HG03060 (cell line): ENCODE data around the gene RWDD1.

Experiments used
- ATAC-seq: cut with Tn5 transposase; IDR thresholded peaks from one replicate; pipeline ENCODE4 v1.9.1; 2021; ENCODE audit warnings: low read depth, moderate number of reproducible peaks; ENCODE audit not compliant: unreplicated experiment

RWDD1 gene

DNA sequence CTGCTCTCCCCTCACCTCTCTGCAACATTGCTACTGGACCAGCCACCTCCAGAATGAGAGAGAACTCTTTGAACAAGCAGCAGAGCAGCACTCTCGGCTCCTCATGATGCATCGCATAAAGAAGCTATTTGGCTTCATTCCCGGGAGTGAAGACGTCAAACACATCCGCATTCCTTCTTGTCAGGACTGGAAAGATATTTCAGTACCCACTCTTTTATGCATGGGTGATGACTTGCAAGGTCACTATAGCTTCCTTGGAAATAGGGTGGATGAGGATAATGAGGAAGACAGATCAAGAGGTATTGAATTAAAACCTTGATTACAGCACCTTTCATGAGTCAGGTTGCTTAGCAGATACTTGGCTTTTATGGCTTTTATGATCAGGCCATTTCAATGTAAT lies 13.4 kb upstream of the RWDD1 start:
- no peak for ATAC-seq

DNA sequence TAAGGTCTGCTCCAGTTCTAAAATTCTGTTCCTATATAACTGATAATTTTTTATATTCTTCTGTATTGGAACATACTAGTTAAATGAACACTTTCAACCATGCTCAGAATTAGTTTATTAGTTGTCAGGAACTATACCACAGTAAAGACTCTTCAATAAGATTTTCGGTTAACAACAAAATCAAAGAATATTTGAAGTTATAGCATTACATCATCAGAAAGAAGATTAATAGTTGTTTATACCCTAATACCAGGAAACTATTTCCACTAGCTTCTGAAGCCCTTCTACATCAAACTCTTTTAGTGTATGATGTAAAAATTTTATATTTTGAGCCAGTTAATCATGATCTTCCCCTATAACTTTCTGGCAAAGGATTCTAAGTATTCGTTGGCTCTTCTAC lies 11.2 kb upstream of the RWDD1 start:
- no peak for ATAC-seq

DNA sequence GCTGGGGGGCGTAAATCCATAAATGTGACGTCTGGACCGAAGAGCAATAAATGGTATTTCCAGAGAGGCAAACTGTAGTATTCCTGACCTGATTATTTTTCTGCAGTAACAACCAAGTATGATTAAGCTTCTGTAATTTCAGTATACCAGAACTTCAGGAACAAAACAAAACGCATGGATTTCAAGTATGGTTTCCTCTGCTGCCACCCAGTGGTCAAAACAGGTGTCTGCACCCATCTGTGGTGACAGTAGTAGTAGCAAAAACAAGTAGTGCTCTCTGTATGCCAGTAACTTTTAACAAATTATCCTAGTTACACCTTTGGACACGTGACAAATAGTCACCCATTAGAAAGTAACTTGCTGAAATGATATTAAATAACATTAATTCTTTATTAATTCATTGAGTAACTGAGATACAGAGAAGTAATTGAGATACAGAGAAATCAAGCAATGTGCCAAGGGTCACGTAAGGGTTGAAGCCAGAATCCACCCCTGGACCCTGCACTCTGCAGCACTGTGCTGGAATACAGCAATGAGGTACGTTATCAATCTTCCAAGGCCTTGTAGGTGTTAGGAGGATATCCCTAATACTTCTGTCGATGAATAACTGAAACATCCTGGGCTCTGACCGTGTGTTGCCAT lies 9.8 kb upstream of the RWDD1 start:
- ATAC-seq: no peak

DNA sequence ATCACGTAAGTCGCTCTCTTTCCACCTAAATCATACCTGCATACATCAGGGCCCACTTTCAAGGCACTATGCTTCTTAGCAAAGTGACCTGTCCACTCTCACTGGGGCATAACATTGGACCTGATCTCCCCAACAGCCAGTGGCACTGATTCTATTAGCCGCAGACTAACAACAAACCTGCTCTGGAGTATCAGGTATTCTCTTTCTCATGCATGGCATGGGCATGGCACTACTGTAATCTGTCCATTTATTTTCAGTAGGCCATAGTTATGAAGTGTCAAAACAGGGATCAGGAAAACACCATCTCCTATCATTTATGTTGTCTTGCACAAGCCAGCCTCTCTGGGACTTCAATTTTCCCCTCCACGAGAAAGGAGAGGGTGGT lies 9.3 kb upstream of the RWDD1 start:
- ATAC-seq: no peak

DNA sequence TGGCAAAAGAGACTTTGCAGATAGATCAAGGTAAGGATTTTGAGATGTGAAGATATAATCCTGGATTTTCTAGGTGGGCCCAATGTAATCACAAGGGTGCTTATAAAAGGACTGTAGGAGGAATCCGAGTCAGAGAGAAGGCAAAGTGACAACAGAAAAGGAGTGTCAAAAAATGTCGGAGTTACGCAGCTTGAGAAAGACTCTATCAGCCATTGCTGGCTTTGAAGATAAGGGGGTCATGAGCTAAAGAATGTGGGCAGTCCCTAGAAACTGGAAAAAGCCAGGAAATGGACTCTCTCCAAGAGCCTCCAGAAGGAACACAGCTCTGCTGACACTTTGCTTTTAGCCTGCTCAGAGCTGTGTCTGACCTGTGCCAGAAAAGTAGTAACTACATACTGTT lies 8.7 kb upstream of the RWDD1 start:
- no peak for ATAC-seq

DNA sequence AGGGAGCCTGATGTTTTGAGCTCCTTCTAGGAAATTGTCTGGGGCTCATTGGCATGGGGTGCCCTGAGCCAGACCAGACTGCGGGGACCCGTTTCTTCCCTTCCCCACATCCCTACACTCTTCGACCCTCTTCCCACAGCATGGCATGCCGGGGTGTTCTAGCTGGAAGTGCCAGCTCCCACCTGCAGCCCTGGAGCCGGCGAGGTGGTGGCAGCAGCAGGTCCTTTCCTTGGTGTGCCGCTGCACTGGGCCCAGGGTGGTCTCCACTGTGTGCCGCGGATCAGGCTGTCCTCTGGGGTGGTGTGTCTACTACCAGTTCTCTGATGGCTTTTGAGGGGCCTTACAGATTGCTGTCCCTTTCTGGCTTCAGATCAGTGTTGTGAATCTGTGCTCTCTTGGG lies 7.5 kb upstream of the RWDD1 start:
- no peak for ATAC-seq

DNA sequence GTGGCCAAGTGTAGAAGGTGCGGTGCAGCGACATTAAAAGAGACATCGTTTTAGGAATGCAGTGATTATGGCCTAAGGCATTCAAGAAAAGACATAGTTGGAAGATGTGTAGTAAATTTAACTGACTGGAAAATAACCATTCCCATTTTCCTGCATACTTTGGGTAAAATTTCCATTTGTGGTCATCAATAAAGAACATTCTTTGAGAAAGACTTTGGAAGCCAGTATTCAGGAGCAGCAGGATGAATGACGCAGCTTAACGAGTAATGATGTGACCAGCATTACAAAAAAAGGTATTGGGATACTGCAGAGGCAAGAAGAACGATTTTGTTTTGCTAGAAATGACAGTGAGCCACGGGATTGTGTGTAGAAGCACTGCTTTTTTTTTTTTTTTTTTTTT lies 7.0 kb upstream of the RWDD1 start:
- ATAC-seq: no peak

DNA sequence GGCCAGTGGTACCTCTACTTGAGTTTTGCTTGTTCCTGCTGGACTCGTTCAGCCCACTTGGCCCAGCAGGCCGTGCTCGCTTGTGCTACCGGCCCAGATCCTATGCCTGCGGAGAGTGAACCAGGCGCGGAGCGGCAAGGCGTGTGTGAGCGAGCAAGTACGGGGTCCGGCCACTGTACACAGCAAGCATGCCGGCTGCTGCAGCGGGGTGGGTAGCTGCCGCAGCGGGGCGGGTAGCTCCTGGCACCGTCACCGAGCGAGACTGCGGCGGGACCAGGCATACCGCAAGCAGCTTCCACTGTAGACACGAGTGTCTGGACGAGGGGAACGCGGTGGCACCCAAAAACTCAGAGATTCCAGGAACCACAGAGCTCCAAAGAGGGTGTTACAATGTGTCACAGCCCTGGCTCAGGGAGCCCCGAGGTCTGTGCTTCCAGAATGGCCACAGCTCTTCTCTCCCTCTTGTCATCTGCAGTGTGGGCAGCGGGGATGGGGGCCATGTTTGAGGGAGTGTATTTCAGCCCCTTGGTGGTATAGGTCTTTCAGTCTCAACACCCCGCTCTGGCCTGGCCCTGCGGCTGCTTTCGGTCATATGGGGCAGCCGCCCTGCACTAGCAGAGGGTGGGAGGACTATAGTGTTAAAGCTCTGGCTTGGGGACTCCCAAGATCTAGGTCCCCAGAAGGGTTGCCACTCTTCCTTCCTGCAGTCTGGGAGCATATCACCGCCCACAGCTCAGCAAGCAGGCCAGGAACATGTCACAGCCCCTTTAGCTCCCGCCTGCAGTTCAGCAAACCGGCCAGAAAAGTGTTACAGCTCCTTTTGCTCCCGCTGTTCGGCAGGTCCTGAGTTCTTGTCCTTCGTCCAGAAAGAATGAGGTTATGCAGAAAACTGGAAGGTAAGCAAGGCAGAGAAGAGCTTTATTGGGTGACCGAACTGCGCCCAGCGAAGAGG lies 6.1 kb upstream of the RWDD1 start:
- ATAC-seq: no peak

DNA sequence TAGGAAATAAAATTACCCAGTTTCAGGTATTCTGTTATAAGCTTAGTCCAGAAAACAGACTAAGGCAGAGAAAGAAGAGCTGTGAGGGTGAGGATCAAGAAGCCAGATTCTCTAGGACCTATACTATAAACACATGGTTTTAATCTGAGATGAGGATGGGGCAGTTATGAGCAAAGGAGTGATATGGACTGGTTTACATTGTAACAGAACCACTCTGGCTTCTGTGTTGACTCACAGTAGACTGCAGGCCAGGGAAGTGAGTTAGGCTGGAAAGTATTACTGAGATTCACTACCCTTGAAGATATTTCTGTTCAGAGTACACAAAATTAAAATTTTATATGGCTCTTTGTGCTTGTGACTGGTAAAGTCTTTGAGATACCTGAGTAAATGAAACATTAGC lies 3.2 kb upstream of the RWDD1 start:
- ATAC-seq: no peak

DNA sequence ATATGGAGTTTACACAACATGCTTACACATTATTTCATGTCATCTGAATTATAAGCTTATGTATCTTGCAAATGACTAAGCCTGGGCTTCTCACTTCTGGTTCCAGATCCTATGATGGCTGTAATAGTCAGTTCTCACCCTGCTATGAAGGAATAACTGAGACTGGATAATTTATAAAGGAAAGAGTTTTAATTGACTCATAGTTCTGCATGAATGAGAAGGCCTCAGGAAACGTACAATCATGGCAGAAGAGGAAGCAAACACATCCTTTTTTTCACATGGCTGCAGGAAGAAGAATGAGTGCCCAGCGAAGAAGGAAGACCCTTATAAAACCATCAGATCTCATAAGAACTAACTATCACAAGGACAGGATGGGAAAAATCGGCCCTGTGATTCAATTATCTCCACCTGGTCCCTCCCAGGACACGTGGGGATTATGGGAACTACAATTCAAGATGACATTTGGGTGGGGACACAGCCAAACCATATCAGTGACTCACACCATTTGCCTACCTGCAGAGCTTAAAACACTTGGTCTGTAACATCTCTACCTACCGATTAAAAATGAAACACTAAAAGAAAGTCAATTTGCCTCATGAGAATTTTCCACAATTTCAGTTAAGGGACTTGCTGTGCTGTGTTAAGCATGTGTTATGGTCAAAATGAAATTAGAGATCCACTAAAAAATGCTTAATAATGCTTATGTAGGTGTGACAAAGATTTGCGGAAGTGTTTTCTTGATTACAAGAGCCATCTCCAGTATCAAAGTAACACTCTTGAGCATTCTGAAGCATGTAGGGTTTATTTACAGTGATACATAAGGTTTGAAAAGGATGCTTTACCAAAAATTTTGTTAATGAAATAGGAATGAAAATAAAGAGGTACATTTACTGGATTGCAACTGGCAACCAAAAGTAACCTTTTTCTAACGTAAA lies 2.2 kb upstream of the RWDD1 start:
- ATAC-seq: no peak

DNA sequence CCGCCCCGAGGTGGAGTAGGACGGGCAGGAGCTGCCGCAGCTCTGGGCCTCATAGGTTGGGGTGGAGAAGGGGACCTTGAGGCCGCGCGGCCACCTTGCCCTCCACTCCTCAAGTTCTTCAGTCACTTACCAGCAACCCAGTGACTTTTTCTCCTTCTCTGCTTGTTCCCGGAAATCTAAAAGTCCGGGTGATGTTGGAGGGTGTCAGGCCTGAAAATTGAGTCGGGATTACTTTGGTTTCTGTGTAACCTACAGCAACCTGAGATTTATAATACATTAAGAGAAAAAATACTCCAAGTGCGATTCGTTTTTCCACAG lies 338 bp downstream of the RWDD1 start:
- no peak for ATAC-seq

DNA sequence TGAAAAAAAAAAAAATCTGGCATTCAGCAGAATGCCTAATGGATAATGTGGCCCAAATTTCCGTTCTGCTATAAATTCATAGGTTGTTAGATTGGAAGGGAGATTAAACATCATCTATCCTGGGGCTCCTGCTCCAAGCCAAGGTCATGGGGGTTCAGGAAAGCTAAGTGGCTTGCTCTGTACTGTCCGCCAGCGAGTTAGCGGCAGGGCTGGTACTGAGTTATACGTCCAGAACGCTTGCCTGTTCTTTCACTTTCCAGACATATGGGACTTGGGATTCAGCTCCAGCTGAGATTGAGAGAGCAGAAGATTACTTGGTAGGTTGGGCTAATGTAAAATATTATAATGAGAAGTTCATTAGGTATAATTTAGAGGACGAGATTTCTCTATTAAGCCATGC lies 858 bp downstream of the RWDD1 start:
- ATAC-seq: no peak

DNA sequence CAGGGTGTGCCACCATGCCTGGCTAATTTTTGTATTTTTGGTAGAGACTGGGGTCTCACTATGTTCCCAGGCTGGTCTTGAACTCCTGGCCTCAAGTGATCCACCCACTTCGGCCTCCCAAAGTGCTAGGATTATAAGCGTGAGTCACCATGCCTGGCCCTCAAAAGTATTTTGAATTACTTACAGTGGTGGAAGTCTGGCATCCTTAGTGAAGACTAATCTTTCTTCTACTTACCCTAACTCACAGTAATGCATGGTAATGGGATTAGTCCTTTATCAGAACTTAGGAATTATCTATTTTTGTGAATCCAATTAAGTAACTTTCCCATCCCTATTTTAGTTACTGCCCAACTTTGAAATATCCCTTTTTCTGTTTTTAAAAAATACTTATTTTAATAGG lies 3.9 kb downstream of the RWDD1 start:
- ATAC-seq: no peak

DNA sequence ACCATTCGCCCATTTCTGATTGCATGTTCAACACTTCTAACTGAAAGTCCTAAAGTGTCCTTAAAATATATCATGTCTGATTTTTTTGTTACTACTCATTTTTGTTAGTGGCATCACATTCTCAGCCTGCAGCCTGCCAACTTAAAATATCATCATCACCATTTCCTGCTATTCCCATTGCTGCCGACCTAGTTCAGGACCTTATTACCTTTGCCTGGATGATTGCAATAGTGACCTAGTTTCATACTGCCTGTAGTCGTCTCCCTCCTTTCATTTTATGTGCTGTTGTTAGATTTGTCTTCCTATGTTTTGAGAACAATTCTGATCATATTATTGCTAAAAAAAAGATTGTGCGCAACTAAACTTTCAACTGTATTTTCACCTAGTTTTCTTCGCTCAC lies 6.2 kb downstream of the RWDD1 start:
- ATAC-seq: no peak

DNA sequence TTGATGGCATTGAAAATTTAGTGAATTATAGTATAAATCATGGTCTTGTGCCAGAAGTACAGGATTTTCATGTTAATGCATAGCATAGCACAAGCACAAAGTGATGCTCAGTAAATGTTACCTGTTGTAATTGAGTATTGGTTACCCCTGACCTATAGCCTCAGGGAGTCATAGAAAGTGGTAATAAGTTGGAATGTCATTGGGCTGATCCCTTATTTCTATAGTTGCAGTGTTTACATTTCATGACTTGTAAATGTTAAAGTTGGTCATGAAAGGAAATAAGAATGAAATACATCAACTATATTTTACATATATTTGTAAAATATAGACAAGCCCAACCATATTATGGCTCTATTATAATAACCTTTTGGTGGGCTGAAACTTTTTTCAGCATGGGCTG lies 7.0 kb downstream of the RWDD1 start:
- no peak for ATAC-seq

DNA sequence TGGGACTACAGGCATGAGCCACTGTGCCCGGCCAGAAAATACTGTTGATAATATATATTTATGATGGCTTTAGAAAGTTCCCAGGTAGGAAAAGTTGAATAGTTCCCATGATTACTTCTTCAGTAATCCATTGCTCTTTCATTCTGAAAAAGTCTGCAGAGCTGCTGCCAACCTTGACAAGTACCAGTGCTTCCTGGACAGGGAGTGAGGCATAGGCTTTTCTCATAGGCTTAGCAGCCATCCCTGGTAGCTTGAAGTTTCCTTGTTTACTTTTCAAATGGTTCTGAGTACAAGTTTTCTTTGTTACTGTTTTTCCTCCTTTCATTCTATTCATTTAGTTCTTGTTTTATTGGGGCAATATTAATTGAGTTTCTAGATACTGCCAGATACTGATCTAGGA lies 7.8 kb downstream of the RWDD1 start:
- ATAC-seq: no peak

DNA sequence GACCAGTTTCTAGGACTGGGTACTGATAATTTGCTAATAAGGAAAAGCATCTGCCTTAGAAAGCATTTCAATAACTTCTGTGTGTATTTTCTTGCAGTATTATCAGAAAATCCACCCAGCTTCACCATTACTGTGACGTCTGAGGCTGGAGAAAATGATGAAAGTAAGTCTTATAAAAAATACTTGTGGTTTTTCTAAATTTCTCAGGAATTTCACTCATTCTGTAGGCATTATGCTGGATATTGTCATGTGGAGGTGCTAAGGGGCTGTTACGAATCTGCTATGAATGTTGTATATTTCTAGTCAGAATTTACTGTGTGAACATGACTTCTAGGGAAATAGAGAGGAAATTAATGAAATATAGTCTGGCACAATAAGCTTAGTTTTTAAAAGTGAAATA lies 8.9 kb downstream of the RWDD1 start:
- ATAC-seq: no peak

DNA sequence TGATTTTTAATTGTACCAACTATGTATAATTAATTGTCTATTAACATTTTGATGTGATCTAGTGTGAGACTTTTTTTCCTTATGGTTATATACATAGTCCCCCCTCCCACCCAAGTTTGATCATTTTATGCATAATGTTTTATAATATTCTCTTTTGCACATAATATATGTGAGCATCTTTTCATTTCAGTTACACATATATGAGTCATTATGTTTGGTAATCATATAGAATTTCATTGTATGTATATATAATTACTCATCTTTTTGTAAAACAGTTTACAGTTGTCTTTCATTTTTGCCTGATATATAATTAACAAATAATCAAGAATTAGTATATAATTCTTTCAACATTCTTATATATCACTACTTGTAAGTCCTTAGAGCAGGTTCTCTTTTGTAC lies 15.0 kb downstream of the RWDD1 start:
- no peak for ATAC-seq

DNA sequence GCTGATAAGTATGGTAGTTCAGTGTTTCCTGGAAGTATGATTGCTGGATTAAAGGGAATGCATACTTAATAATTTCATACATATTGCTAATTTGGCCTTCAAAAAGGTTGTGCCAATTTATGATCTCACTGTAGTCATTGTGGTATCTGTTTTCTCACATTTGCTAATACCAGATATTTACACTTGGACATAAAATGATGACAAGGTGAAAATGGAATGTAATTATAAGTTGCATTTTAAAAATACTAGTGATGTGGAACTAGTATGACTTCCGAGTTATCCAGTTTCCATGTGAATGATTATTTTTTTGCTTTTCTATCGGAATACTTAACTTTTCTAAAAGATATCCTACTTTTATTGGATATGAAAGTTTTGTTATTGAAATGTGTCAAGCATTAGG lies 15.4 kb downstream of the RWDD1 start:
- no peak for ATAC-seq

DNA sequence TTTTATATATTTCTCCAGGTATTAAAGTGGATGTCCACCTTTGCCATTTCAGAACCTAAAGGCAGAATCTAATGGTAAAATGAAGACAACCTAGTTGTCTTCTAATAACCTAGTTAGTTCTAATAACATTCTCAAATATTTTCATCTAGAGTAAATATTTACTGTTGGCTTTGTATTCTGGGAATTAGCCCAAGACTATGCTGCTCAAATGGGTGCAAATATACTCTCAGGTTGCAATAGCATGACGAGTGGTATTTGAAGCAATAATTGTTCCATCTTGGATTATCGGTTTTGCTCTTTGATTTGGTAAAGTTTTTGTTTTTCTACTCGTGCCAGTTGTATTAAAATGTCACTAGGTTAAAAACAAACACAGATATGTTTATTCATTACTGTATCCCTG lies 23.9 kb downstream of the RWDD1 start:
- no peak for ATAC-seq

DNA sequence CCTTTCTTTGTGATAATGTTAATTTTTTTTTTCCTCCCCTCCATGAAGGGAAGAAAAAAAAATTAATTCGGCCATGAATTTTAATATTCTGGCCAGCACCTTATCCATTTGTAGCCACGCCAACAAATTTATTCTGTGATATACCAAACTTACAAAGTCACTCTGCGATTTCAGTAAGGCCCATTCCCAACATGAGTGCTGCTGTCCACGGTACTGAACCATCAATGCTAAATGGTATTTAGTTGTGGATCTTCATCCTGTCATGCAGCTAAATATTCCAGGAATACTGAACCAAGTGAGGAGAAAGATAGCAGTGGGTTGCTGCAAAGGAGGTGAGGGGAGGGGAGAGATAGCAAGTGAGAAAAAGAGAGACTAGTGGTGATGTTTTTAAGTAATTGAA lies 25.5 kb downstream of the RWDD1 start:
- ATAC-seq: no peak
